HUES48 (cell line): ENCODE data around the gene SGCD.

Experiments
- H3K27ac ChIP-seq: one replicate; pipeline ENCODE4 v1.7.0; 2013; ENCODE audit warnings: low read depth, low read length, inconsistent platforms
- H3K27me3 ChIP-seq: 2 replicates; pipeline ENCODE4 v1.6.1; 2013; ENCODE audit warnings: mild to moderate bottlenecking, low read length; ENCODE audit not compliant: control insufficient read depth, insufficient read depth
- H3K36me3 ChIP-seq: 2 replicates; pipeline ENCODE4 v1.6.1; 2013; ENCODE audit warnings: low read length; ENCODE audit not compliant: control insufficient read depth, insufficient read depth
- H3K4me1 ChIP-seq: 2 replicates; pipeline ENCODE4 v1.6.1; 2013; ENCODE audit warnings: mild to moderate bottlenecking, low read length; ENCODE audit not compliant: control insufficient read depth, insufficient read depth
- H3K4me3 ChIP-seq: 2 replicates; pipeline ENCODE4 v1.5.1; 2013; ENCODE audit warnings: mild to moderate bottlenecking, low read depth, low read length
- H3K9ac ChIP-seq: 2 replicates; pipeline ENCODE4 v1.6.1; 2013; ENCODE audit warnings: mild to moderate bottlenecking, low read depth, low read length, moderate library complexity
- H3K9me3 ChIP-seq: 2 replicates; pipeline ENCODE4 v1.6.1; 2013; ENCODE audit warnings: low read length; ENCODE audit not compliant: control insufficient read depth, insufficient read depth

The SGCD gene

DNA sequence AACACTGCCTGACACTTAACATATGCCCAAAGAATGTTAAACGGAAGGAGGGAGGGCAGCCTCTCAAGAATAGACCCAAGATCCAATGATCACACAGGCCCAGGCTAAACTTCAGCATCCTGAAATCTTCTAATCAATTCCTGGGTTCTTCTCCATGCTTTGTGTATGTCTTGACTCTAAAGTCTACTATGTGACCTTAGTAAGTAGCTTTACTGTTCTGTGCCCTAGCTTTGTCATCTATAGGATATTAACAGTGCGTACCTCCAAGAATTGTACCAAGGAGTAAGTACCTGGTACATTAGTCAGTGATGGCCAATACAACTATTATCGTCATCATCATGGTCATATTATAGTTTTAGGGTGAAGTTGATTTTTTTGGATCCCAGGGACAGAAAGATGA, 96.6 kb downstream of the SGCD start:
- Histone ChIP-seq H3K9ac (no peak overlapping the region), H3K4me3 (no peak overlapping the region), H3K27ac (no peak overlapping the region), H3K36me3 (no peaks in the 10 kb centered on the region), H3K9me3 (no peaks in the 10 kb centered on the region), H3K4me1 (peaks cover 26% of the 10 kb centered on the region), H3K27me3 (no peaks in the 10 kb centered on the region)

DNA sequence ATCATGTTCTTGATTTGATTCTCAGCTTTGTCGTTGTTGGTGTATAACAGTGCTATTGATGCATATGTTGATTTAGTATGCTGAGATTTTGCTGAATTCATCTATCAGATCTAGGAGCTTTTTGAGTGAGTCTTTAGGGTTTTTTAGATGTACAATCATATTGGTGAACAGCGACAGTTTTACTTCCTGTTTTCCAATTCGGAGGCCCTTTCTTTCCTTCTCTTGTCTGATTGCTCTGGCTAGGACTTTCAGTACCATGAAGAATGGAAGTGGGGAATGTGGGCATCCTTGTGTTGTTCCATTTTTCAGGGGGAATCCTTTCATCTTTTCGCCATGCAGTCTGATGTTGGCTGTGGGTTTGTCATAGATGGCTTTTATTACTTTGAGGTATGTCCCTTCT, 100.4 kb downstream of the SGCD start:
- H3K27ac ChIP-seq = no peak overlapping the region
- H3K36me3 ChIP-seq = no peaks in the 10 kb centered on the region
- no peaks in the 10 kb centered on the region for H3K9me3 ChIP-seq
- no peak overlapping the region for H3K9ac ChIP-seq
- peaks cover 5% of the 10 kb centered on the region for H3K4me1 ChIP-seq
- H3K4me3 ChIP-seq = no peak overlapping the region
- no peaks in the 10 kb centered on the region for H3K27me3 ChIP-seq

DNA sequence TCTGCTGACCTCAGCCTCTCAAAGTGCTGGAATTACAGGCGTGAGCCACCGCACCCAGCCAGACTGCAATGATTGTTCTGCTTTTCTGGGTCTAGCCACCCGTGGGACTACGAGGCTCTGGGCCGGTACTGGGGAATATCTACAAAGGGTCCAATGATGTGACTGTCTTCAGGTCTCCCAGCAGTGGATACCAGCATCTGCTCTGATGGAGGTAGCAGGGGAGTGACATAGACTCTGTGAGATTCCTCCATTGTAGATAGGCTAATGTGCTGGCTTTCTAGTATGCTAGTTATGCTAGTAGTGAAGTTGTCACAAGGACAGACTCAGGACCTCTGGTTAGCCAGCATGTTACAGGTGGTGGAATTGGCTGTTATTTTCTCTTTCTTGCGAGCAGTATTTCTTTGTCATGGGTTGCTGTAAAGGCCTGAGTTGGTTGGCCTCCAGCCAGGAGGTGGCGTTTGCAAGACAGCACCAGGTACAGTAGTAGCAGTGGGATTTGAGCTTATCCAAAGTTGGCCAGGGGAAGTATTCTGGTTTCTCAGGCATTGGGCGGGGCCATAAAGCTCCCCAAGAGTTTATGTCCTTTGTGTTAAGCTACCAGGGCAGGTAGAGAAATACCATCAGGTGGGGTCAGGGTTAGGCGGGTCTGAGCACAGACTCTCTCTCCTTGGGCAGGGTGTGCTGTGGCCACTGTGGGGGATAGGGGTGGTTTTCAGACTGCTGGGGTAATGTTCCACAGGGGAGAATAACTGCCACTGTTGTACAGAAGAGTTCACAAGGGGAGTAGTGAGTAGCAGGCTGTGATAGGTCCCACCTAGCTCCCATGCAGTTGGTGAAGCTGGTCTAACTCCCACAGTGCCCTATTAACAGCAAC, 105.2 kb downstream of the SGCD start:
- no peak overlapping the region for H3K9ac ChIP-seq

DNA sequence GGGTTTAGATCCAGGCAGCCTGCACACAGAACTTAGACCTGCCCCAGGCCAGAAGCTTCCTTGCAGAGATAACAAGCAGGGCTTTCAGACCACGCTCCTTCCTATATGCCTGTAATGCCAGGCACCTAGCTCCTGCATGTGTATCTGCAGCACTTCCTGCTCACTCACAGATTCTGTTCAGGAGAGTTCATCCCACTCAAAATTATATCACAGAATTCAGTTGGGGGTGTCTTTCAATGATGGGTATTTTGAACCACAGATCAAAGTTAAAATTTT, 105.8 kb downstream of the SGCD start:
- Histone ChIP-seq H3K4me3 (no peak overlapping the region), H3K9ac (no peak overlapping the region), H3K27me3 (no peaks in the 10 kb centered on the region), H3K27ac (no peak overlapping the region), H3K9me3 (no peaks in the 10 kb centered on the region), H3K36me3 (no peaks in the 10 kb centered on the region), H3K4me1 (no peaks in the 10 kb centered on the region)

More for the DNA sequence above, 105.2 kb downstream of the SGCD start:
- Histone ChIP-seq H3K27ac (no peak overlapping the region), H3K4me1 (no peaks in the 10 kb centered on the region), H3K4me3 (no peak overlapping the region), H3K27me3 (no peaks in the 10 kb centered on the region), H3K36me3 (no peaks in the 10 kb centered on the region), H3K9me3 (no peaks in the 10 kb centered on the region)

DNA sequence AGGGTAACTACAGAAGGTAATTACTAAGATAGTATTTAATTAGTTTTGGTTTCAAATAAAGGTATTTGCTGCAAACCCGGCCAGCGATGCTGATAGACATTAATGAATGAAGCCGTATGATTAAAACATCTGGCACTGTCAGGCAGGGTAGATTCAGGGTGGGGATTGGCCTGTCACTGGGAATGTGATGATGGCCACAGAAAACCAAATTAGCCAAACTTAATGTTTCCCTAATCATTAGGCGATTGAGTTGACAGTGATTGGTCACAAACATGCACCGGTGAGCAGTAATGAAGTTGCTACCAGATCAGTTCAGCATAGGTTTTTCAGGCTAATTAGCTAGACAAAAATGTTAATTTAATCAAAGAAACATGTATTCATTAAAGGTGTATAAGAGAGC, 107.5 kb downstream of the SGCD start:
- Histone ChIP-seq H3K9ac (no peak overlapping the region), H3K9me3 (no peaks in the 10 kb centered on the region), H3K4me3 (no peak overlapping the region), H3K27ac (no peak overlapping the region), H3K36me3 (no peaks in the 10 kb centered on the region), H3K4me1 (no peaks in the 10 kb centered on the region), H3K27me3 (no peaks in the 10 kb centered on the region)

DNA sequence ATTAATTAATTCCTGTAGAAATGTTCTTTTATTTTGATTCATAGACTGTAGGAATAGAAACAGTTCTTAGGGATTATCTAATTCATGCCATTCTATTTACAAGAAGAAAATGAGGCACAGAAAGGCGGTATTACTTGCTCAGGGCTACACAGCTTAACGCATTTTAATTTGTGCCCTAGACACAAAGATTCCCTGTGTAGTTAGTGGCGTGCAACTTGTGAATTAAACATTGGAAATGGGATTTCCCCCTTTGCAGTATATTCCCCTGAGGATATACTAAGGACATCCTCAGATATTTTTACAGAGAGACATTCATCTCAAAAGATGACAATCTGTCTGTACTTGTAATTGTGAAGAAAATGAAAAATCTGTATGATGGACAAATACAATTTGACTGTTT, 108.1 kb downstream of the SGCD start:
- Histone ChIP-seq H3K9me3 (no peaks in the 10 kb centered on the region), H3K27ac (no peak overlapping the region), H3K4me1 (no peaks in the 10 kb centered on the region), H3K27me3 (no peaks in the 10 kb centered on the region), H3K4me3 (no peak overlapping the region), H3K9ac (no peak overlapping the region), H3K36me3 (no peaks in the 10 kb centered on the region)

DNA sequence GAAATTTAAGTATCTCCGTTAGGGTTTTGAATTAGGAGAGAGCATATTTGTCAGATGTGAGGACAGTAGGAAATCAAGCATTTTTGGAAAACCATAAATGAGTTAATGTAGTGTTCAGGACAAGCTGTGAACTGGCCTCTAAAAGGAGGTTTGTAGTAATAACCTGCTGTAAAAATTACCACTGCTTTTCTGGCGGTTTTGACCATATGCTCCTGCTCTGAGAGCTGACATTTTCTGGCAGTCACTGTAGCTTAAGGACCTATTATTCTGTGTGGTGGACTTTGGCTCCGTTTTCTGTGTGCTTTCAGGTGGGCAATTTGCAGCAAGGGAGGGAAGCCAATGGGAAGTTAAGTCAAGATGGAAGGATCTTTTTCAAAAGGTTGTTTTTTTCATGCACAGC, 111.1 kb downstream of the SGCD start:
- Histone ChIP-seq H3K4me1 (no peaks in the 10 kb centered on the region; the same call in 1 of the 2 replicates), H3K27ac (no peak overlapping the region), H3K4me3 (no peak overlapping the region), H3K36me3 (no peaks in the 10 kb centered on the region), H3K27me3 (no peaks in the 10 kb centered on the region), H3K9ac (no peak overlapping the region), H3K9me3 (no peaks in the 10 kb centered on the region)

DNA sequence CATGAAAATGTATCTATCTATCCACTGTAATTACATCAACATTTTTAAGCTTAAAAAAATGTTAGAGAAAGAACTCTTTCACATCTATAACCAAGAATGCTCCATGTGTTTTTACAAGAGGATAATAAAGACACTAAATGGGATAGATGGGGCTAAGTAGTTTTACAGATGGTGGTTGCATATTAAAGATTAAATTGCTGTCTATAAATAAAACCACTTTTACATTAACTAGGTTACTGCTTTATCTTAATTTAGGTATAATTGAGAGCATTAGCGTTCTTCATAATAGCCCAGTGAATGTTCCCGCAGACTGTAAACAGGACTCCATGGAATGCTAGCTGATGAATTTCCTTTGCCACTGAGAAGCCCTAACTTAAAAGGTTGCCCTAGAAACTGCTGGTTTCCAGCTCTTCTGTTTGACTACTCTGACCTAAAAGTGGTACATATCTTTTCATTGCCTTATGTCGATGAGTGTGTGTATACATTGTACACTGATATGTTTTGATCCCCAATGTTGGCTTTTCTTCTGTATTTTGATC, 117.9 kb downstream of the SGCD start:
- Histone ChIP-seq H3K27me3 (no peaks in the 10 kb centered on the region), H3K4me1 (peaks cover 41% of the 10 kb centered on the region), H3K9ac (no peak overlapping the region), H3K27ac (no peak overlapping the region), H3K9me3 (no peaks in the 10 kb centered on the region), H3K4me3 (no peak overlapping the region), H3K36me3 (no peaks in the 10 kb centered on the region)

DNA sequence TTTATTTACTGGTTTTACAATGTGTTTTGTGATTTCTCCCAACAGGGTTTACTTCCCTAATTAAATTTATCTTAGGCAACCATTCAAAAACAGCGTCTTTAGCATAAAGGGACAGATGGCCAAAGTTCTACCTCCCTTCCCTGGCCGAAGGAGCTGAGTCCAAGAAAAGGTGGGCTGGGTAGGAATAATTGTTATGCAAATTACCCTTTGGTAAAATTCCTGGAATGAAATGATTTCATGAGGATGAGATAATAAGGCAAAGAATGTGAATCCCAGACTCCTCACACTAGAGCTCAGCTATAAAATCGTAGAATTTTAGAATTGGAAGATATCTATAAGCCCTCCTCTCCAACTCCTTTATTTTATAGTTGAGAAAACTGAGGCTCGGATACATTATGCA, 119.6 kb downstream of the SGCD start:
- no peaks in the 10 kb centered on the region for H3K36me3 ChIP-seq
- no peak overlapping the region for H3K27ac ChIP-seq
- no peaks in the 10 kb centered on the region for H3K27me3 ChIP-seq
- H3K9me3 ChIP-seq = no peaks in the 10 kb centered on the region
- H3K4me3 ChIP-seq = no peak overlapping the region
- no peak overlapping the region for H3K9ac ChIP-seq
- H3K4me1 ChIP-seq = peaks cover 51% of the 10 kb centered on the region

DNA sequence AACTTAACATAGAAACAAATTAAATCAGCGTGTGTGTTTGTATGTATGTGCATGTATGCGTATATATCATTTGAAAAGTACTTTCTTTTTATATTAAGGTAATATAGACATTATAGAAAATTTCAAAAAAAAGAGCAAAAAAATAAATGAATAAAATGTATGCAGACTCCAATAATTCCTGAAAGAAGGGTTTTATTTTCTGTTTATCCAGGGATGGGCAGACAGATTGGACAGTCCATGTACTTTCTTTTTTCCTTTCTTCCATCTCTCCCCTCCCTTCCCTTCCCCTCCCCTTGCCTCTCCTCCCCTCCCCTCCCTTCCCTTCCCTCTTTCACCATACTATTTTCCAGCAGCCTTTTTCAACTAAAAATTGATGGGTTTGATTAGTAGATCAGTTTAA, 123.8 kb downstream of the SGCD start:
- Histone ChIP-seq H3K27ac (no peak overlapping the region), H3K4me1 (peaks cover 28% of the 10 kb centered on the region), H3K4me3 (no peak overlapping the region), H3K27me3 (no peaks in the 10 kb centered on the region), H3K9ac (no peak overlapping the region), H3K9me3 (no peaks in the 10 kb centered on the region), H3K36me3 (no peaks in the 10 kb centered on the region)

DNA sequence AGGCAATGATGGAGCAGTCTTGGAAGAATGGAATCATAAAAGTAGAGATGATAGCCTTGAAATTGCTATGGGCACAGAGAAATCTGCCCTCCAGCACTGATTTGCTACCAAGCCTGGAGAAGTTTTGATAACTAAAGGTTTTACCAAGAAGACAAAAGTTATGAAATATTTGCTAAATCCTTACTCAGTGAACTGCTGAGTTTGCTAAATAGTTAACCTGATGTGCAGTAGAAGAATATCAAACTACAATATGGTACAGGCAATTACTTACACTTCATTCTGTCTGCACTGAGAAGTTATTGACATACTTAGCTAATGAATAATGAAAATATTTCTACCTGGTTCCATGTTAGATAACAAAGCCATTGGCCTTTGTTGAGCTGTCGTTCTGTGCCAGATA, 124.5 kb downstream of the SGCD start:
- no peaks in the 10 kb centered on the region for H3K9me3 ChIP-seq
- H3K36me3 ChIP-seq = no peaks in the 10 kb centered on the region
- peaks cover 27% of the 10 kb centered on the region for H3K4me1 ChIP-seq
- no peak overlapping the region for H3K9ac ChIP-seq
- H3K4me3 ChIP-seq = no peak overlapping the region
- no peaks in the 10 kb centered on the region for H3K27me3 ChIP-seq
- H3K27ac ChIP-seq = no peak overlapping the region
